K562 (cell line): ENCODE results near the gene PSMA1. TPM values are rescaled to one million over a fixed set of nuclear protein-coding genes. Genes with fewer than 3 reads are reported as not detected.

ENCODE experiments used
- CBX3 ChIP-seq, 2 experiments: IDR thresholded peaks; 1 replicate in 1 of 2; 2 replicates in 1 of 2; pipeline ENCODE4 v1.6.1; 2012; ENCODE audit warnings: inconsistent platforms in 2 of 2, low read length in 2 of 2, borderline replicate concordance in 1 of 2, control low read depth in 1 of 2
- CHCHD3 ChIP-seq: fragments of 250-450 bp; sonication (Bioruptor Pico); IDR thresholded peaks from 2 replicates; pipeline ENCODE4 v2.1.2; 2022; ENCODE audit warnings: mild to moderate bottlenecking
- CREB5 ChIP-seq: fragments of 250-450 bp; sonication (Bioruptor Pico); IDR thresholded peaks from 2 replicates; pipeline ENCODE4 v1.5.0; 2020; ENCODE audit warnings: mild to moderate bottlenecking
- CTBP1 ChIP-seq: fragments of 450-650 bp; IDR thresholded peaks from 2 replicates; pipeline ENCODE4 v1.6.1; 2016; ENCODE audit warnings: borderline replicate concordance
- GTF2E2 ChIP-seq: fragments of 200-800 bp; sonication (Bioruptor generic); IDR thresholded peaks from 2 replicates; pipeline ENCODE4 v1.6.1; 2016; ENCODE audit warnings: missing genetic modification characterization, missing compliant biosample characterization
- NFE2L1 ChIP-seq: fragments of 450-650 bp; IDR thresholded peaks from 2 replicates; pipeline ENCODE4 v1.6.1; 2016; ENCODE audit warnings: missing genetic modification characterization, low read depth, mild to moderate bottlenecking, missing compliant biosample characterization, moderate library complexity, borderline replicate concordance
- RBM15 ChIP-seq: fragments of 200-400 bp; formaldehyde crosslinking; IDR thresholded peaks from 2 replicates; pipeline ENCODE4 v1.6.1; 2018; ENCODE audit warnings: mild to moderate bottlenecking, low read length, moderate library complexity; ENCODE audit not compliant: insufficient read depth
- THRA ChIP-seq: fragments of 450-650 bp; IDR thresholded peaks from 2 replicates; pipeline ENCODE4 v1.6.1; 2017; ENCODE audit warnings: mild to moderate bottlenecking, moderate library complexity
- YY1 ChIP-seq, 3 experiments: IDR thresholded peaks; 2 replicates each; pipeline ENCODE4 v1.6.1; 2011; ENCODE audit warnings: low read length in 2 of 3, mild to moderate bottlenecking in 2 of 3, moderate library complexity in 2 of 3, borderline replicate concordance in 1 of 3, control low read depth in 1 of 3, low read depth in 1 of 3; ENCODE audit not compliant: insufficient read depth in 3 of 3, insufficient replicate concordance in 2 of 3, control insufficient read depth in 1 of 3, insufficient read length in 1 of 3; ENCODE audit errors: extremely low read depth in 1 of 3
- ZC3H8 ChIP-seq: fragments of 450-650 bp; IDR thresholded peaks from 2 replicates; pipeline ENCODE4 v1.6.1; 2017
- ZNF217 ChIP-seq: sonication (generic); formaldehyde crosslinking; IDR thresholded peaks from 2 replicates; pipeline ENCODE4 v1.8.0; 2022; ENCODE audit warnings: mild to moderate bottlenecking, missing genetic modification reagents
- polyA plus RNA-seq, 8 experiments: library from polyadenylated mRNA; depleted of rRNA in 4 of 8; stranded (reverse) in 5 of 8; unstranded in 3 of 8; fragments of >200 nt; fragmentation: Nextera tagmentation in 2 of 8; fragmentation: Illumina TruSeq in 1 of 8; extraction: Ambion mirVana in 2 of 8; extraction: Trizol in 1 of 8; gene quantifications; 2 replicates each; pipeline versions ENCODE4 v1.2.1 to v1.2.3, GENCODE V29; 2011 to 2014; ENCODE audit warnings: inconsistent platforms in 1 of 8, missing spikeins in 1 of 8
- total RNA-seq, 7 experiments: library from RNA; depleted of rRNA in 6 of 7; stranded (reverse); fragments of >200 nt in 6 of 7; fragmentation: Illumina TruSeq in 2 of 7; extraction: Trizol in 2 of 7; gene quantifications; 2 replicates each; pipeline versions ENCODE4 v1.2.1 to v1.2.3, GENCODE V29; 2011 to 2021; ENCODE audit warnings: low replicate concordance in 1 of 7
- TF ChIP-seq, protein P1 (sequence below), 2 experiments: fragments of 450-650 bp; formaldehyde crosslinking in 1 of 2; IDR thresholded peaks; 2 replicates each; pipeline versions ENCODE4 v1.4.0 to v1.6.1; 2014 to 2020; ENCODE audit warnings: mild to moderate bottlenecking in 2 of 2, borderline replicate concordance in 1 of 2, low read depth in 1 of 2
- TF ChIP-seq, protein P2 (sequence below), 2 experiments: fragments of 450-650 bp in 1 of 2; sonication (generic) in 1 of 2; formaldehyde crosslinking; conservative IDR thresholded peaks; 2 replicates each; pipeline versions ENCODE4 v1.4.0 to v1.8.1; 2020 to 2022; ENCODE audit warnings: mild to moderate bottlenecking in 1 of 2, missing genetic modification reagents in 1 of 2

PSMA1 gene
- total and polyA plus RNA-seq, 9 of the 15 experiments (the other 6 are each of a cell fraction or from before 2014, with no cell fraction given), result 283 to 1,007 (median 424) TPM

GRCh38 chr11:14519917-14520746, at the start of gene PSMA1 (continued):
- TF ChIP-seq, protein P1, sequence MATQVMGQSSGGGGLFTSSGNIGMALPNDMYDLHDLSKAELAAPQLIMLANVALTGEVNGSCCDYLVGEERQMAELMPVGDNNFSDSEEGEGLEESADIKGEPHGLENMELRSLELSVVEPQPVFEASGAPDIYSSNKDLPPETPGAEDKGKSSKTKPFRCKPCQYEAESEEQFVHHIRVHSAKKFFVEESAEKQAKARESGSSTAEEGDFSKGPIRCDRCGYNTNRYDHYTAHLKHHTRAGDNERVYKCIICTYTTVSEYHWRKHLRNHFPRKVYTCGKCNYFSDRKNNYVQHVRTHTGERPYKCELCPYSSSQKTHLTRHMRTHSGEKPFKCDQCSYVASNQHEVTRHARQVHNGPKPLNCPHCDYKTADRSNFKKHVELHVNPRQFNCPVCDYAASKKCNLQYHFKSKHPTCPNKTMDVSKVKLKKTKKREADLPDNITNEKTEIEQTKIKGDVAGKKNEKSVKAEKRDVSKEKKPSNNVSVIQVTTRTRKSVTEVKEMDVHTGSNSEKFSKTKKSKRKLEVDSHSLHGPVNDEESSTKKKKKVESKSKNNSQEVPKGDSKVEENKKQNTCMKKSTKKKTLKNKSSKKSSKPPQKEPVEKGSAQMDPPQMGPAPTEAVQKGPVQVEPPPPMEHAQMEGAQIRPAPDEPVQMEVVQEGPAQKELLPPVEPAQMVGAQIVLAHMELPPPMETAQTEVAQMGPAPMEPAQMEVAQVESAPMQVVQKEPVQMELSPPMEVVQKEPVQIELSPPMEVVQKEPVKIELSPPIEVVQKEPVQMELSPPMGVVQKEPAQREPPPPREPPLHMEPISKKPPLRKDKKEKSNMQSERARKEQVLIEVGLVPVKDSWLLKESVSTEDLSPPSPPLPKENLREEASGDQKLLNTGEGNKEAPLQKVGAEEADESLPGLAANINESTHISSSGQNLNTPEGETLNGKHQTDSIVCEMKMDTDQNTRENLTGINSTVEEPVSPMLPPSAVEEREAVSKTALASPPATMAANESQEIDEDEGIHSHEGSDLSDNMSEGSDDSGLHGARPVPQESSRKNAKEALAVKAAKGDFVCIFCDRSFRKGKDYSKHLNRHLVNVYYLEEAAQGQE (IDR thresholded peaks at IDR 0.05; ENCODE audit: borderline replicate concordance), result peak; percentile 98
- TF ChIP-seq, protein P1 (CRISPR knock-in tag; IDR thresholded peaks at IDR 0.05; ENCODE audit: low read depth), result no peak
- no peak for TF ChIP-seq CHCHD3
- TF ChIP-seq CTBP1, result peak; percentile 66; the same call in 1 of the 2 replicates
- TF ChIP-seq YY1 (IDR thresholded peaks at IDR 0.05; ENCODE audit: borderline replicate concordance in 1 of 3, control insufficient read depth in 1 of 3, extremely low read depth in 1 of 3, insufficient read depth in 3 of 3, insufficient read length in 1 of 3, insufficient replicate concordance in 2 of 3, low read depth in 1 of 3, low read length in 2 of 3), result peak in 2 of 3 experiments; percentile 71 to 80
- no peak for TF ChIP-seq CREB5 (CRISPR knock-in tag)
- TF ChIP-seq ZC3H8, result no peak
- TF ChIP-seq, protein P2, sequence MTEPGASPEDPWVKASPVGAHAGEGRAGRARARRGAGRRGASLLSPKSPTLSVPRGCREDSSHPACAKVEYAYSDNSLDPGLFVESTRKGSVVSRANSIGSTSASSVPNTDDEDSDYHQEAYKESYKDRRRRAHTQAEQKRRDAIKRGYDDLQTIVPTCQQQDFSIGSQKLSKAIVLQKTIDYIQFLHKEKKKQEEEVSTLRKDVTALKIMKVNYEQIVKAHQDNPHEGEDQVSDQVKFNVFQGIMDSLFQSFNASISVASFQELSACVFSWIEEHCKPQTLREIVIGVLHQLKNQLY (CRISPR knock-in tag; conservative IDR thresholded peaks at IDR 0.05), result 0 out of 4 replicates have a peak, but pooled peaks of 1 of the 2 experiments have one; percentile 30
- TF ChIP-seq THRA, result no peak
- TF ChIP-seq CBX3 (IDR thresholded peaks at IDR 0.05; ENCODE audit: borderline replicate concordance in 1 of 2, low read length in 2 of 2), result 0 out of 3 replicates have a peak, but pooled peaks of 1 of the 2 experiments have one; percentile 31
- no peak for TF ChIP-seq RBM15
- TF ChIP-seq NFE2L1 (tag), result peak; percentile 4; the same call in 1 of the 2 replicates
- TF ChIP-seq GTF2E2 (tag), result peak; percentile 53; the same call in 1 of the 2 replicates
- no peak for TF ChIP-seq ZNF217
